GM12878 (cell line): Measurements from ENCODE around the gene NOCT. TPM values are rescaled to one million over a fixed set of nuclear protein-coding genes. Genes with fewer than 3 reads are reported as not detected.

ENCODE experiments used
- ATAC-seq: fragments of 200-7000 bp; cut with Tn5 transposase; 3 replicates; pipeline ENCODE4 v1.9.1; 2020; ENCODE audit warnings: mild to moderate bottlenecking, moderate library complexity
- BruUV-seq: library from RNA; stranded (reverse); fragments of 400-500 nt; replicated peaks from 2 replicates; lab custom pipeline; 2021; lab: Mats Ljungman, UMichigan
- CTCF ChIA-PET: fragments of 300-600 bp; sonication (Branson Sonifier 250); formaldehyde crosslinking; extraction: SDS; loops from one replicate; lab custom pipeline; 2021; ENCODE audit warnings: inconsistent platforms; lab: Yijun Ruan, JAX
- POLR2A ChIA-PET: fragments of 350-600 bp; formaldehyde crosslinking; extraction: SDS; loops from one replicate; lab custom pipeline; 2021; ENCODE audit warnings: inconsistent platforms; lab: Charles Lee
- RAD21 ChIA-PET: fragments of 300-600 bp; sonication (Branson Sonifier 250); formaldehyde crosslinking; loops from one replicate; lab custom pipeline; 2023; ENCODE audit warnings: antibody characterized with exemption; ENCODE audit not compliant: unreplicated experiment; lab: Charles Lee
- SMC1A ChIA-PET: fragments of 300-600 bp; sonication (Branson Sonifier 250); formaldehyde crosslinking; loops from one replicate; lab custom pipeline; 2023; ENCODE audit not compliant: unreplicated experiment, uncharacterized antibody; lab: Charles Lee
- DNase-seq: peaks from one replicate; pipeline ENCODE4 v3.0.0-alpha.2; 2011; ENCODE audit warnings: low read depth, low spot score
- FAIRE-seq: peaks from 3 replicates; lab custom pipeline; 2011; peaks lifted over from hg19 to GRCh38; lab: Jason Lieb, UNC
- H2AFZ ChIP-seq: 2 replicates; pipeline ENCODE4 v1.6.0; 2011; ENCODE audit warnings: low read depth, low read length, control low read depth; ENCODE audit not compliant: control insufficient read depth
- H3K27ac ChIP-seq: 2 replicates; pipeline ENCODE4 v1.5.1; 2011; ENCODE audit warnings: control low read depth; ENCODE audit not compliant: control insufficient read depth, insufficient read depth
- H3K27me3 ChIP-seq, 2 experiments: replicated peaks in 1 of 2; 2 replicates each; pipeline versions ENCODE4 v1.6.0 to v1.6.1; 2011; ENCODE audit warnings: low read length in 1 of 2; ENCODE audit not compliant: control insufficient read depth in 2 of 2, insufficient read depth in 2 of 2
- H3K36me3 ChIP-seq, 2 experiments: 2 replicates each; pipeline ENCODE4 v1.5.1; 2011; ENCODE audit warnings: low read length in 1 of 2; ENCODE audit not compliant: control insufficient read depth in 2 of 2, insufficient read depth in 2 of 2
- H3K4me1 ChIP-seq: 2 replicates; pipeline ENCODE4 v1.6.1; 2011; ENCODE audit warnings: mild to moderate bottlenecking, low read length, moderate library complexity, mixed read lengths; ENCODE audit not compliant: control insufficient read depth, insufficient read depth
- H3K4me2 ChIP-seq: 2 replicates; pipeline ENCODE4 v1.6.0; 2011; ENCODE audit warnings: control low read depth; ENCODE audit not compliant: control insufficient read depth, insufficient read depth
- H3K4me3 ChIP-seq: fragments of 200-600 bp; sonication (generic); 2 replicates; pipeline ENCODE4 v1.5.1; 2016
- H3K79me2 ChIP-seq: 2 replicates; pipeline ENCODE4 v1.6.0; 2011; ENCODE audit warnings: low read length; ENCODE audit not compliant: control insufficient read depth, insufficient read depth
- H3K9ac ChIP-seq: 2 replicates; pipeline ENCODE4 v1.8.0; 2011; ENCODE audit warnings: low read length, control low read depth, mixed read lengths; ENCODE audit not compliant: control insufficient read depth, insufficient read depth
- H3K9me3 ChIP-seq: replicated peaks from 3 replicates; pipeline ENCODE4 v1.5.1; 2011; ENCODE audit warnings: mild to moderate bottlenecking, low read length; ENCODE audit not compliant: control insufficient read depth, insufficient read depth
- H4K20me1 ChIP-seq: 2 replicates; pipeline ENCODE4 v1.6.0; 2011; ENCODE audit not compliant: control insufficient read depth, insufficient read depth
- BCL11A ChIP-seq: IDR thresholded peaks from 2 replicates; pipeline ENCODE4 v1.6.1; 2011; ENCODE audit warnings: low read depth, low read length
- MEF2A ChIP-seq: IDR thresholded peaks from 2 replicates; pipeline ENCODE4 v1.6.1; 2011; ENCODE audit warnings: low read depth, mild to moderate bottlenecking, low read length, moderate library complexity; ENCODE audit not compliant: insufficient read depth
- MTA2 ChIP-seq: fragments of 450-650 bp; IDR thresholded peaks from 2 replicates; pipeline ENCODE4 v1.6.1; 2016; ENCODE audit warnings: low read depth, mild to moderate bottlenecking, moderate library complexity
- POLR2AphosphoS2 ChIP-seq: IDR thresholded peaks from 2 replicates; pipeline ENCODE4 v1.6.1; 2011; ENCODE audit warnings: low read depth, mild to moderate bottlenecking, low read length, improper control_type of control experiment, moderate library complexity
- SMC3 ChIP-seq: IDR thresholded peaks from 2 replicates; pipeline ENCODE4 v1.6.1; 2011; ENCODE audit warnings: low read length, improper control_type of control experiment, borderline replicate concordance
- WGBS: methylation state at CpG from one replicate; pipeline ENCODE4 v1.1.6; 2016; ENCODE audit warnings: low lambda C conversion rate; ENCODE audit not compliant: insufficient replicate concordance, insufficient coverage; ENCODE audit errors: missing lambda C conversion rate; 5-methylcytosine and 5-hydroxymethylcytosine counted together
- in situ Hi-C: fragments of 300-500 bp; cut with MboI; formaldehyde crosslinking; loops from 9 replicates; pipeline ENCODE4 v1.14.3; 2018; ENCODE audit warnings: mixed read lengths
- intact Hi-C: fragments of 100-400 bp; cut with micrococcal nuclease; formaldehyde crosslinking; loops from one replicate; pipeline ENCODE4 v1.14.2; 2022; ENCODE audit not compliant: unreplicated experiment
- polyA plus RNA-seq, 11 experiments: library from polyadenylated mRNA; depleted of rRNA in 4 of 11; unstranded in 6 of 11; stranded (reverse) in 5 of 11; fragments of >200 nt; fragmentation: Nextera tagmentation in 4 of 11; fragmentation: Illumina TruSeq in 1 of 11; extraction: Ambion mirVana in 4 of 11; extraction: Trizol in 1 of 11; gene quantifications; 1 replicate in 1 of 11; 2 replicates in 10 of 11; pipeline versions ENCODE4 v1.2.1 to v1.2.3, GENCODE V29; 2011 to 2016; ENCODE audit warnings: inconsistent platforms in 2 of 11, missing spikeins in 2 of 11, low read depth in 1 of 11
- total RNA-seq, 4 experiments: library from RNA; depleted of rRNA in 3 of 4; stranded (reverse); fragments of >200 nt in 3 of 4; fragmentation: Illumina TruSeq in 1 of 4; extraction: Trizol in 1 of 4; gene quantifications; 2 replicates each; pipeline versions ENCODE4 v1.2.1 to v1.2.3, GENCODE V29; 2013 to 2021
- TF ChIP-seq, protein P1 (sequence below): fragments of 450-650 bp; IDR thresholded peaks from 2 replicates; pipeline ENCODE4 v1.6.1; 2014; ENCODE audit warnings: mild to moderate bottlenecking

Gene NOCT
- total and polyA plus RNA-seq, 10 of the 15 experiments (the other 5 are each of a cell fraction or from before 2014, with no cell fraction given), result 1.4 to 17.6 (median 8.1) TPM

DNA sequence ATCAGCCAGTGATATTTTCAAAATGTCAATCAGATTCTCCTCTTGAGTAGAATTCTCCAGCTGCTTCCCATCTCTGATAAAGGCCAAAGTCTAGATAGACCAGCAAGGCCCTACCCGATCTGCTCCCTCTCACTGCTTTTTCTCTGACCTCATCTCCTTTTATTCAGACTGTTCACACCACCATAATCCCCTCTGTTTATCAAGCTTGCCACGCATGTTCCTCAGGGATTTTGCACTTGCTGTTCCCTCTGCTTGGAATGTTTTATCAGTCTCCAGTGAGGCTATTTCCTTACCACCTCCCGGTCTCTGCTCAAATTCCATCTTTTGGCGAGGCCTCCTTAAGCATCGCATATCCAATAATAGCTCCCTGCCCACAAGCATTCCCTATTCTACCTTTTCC, 20.1 kb downstream of the NOCT start:
- 99% methylated on average over 5 of the region's 5 CpGs for WGBS
- ChIA-PET CTCF (interaction anchor here (0.9 to 2.0 kb wide), 6 partner anchors 10 to 260 kb away, joined by 3 to 5 read pairs (median 4); no protein-coding TSS in a partner anchor), RAD21 (no interaction called here), SMC1A (interaction anchor here (1.1 kb wide), 1 partner anchor 9 kb away, joined by 4 read pairs; no protein-coding TSS in a partner anchor), POLR2A (interaction anchor here (0.6 to 1.0 kb wide), 4 partner anchors 10 to 296 kb away, joined by 3 to 7 read pairs (median 3); no protein-coding TSS in a partner anchor)
- Histone ChIP-seq H3K4me2 (no peak overlapping the region), H3K27me3 (no peaks in the 10 kb centered on the region), H3K9me3 (no peaks in the 10 kb centered on the region), H3K9ac (no peak overlapping the region), H3K36me3 (peaks cover 0 to 6% of the 10 kb centered on the region in 2 experiments; a peak in 3 of 4 replicates), H3K4me1 (0 out of 2 replicates have a peak, but pooled peaks cover 3% of the 10 kb centered on the region), H3K27ac (no peak overlapping the region), H4K20me1 (no peaks in the 10 kb centered on the region; the same call in 1 of the 2 replicates), H3K79me2 (peaks cover 45% of the 10 kb centered on the region), H3K4me3 (no peak overlapping the region), H2AFZ (no peak overlapping the region)
- DNase-seq, result no peak
- in situ Hi-C loops (no loop called here), intact Hi-C loops (loop anchor here (10.0 kb wide), 1 partner anchor 499 kb away; no protein-coding TSS in a partner anchor)
- ATAC-seq, result no peak
- TF ChIP-seq MTA2 (no peak), SMC3 (no peak), POLR2AphosphoS2 (no peak)
- no TSS peak for BruUV-seq
- FAIRE-seq, result no peak

DNA sequence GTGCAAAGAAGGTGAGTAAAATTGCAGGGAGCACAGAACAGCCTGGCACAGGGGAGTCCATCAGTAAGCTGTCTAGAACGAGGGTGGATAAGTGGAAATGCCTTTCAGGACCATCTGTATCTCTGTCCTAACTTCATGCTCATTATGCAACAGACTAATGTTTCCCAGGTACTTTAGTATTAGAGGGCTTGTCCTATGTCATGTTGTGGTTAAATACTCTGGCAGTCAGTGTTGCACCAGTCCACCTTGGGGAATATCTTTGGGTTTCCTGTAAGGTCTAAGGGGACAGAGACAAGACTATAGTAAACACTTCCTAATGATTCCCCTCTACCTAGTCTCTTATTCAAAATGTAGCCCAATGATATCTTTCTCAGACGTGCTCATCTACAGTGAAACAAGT, 21.3 kb downstream of the NOCT start:
- POLR2A ChIA-PET, result no interaction called here
- SMC1A ChIA-PET, result no interaction called here
- no peak for ATAC-seq
- CTCF ChIA-PET, result interaction anchor here (1.4 to 2.0 kb wide), 2 partner anchors 12 to 259 kb away, joined by 4 to 5 read pairs; no protein-coding TSS in a partner anchor
- Histone ChIP-seq H3K4me1 (0 out of 2 replicates have a peak, but pooled peaks cover 3% of the 10 kb centered on the region), H3K9me3 (no peaks in the 10 kb centered on the region), H3K27ac (no peak overlapping the region), H3K27me3 (no peaks in the 10 kb centered on the region), H3K36me3 (peaks cover 0 to 6% of the 10 kb centered on the region in 2 experiments; a peak in 3 of 4 replicates), H3K4me3 (no peak overlapping the region), H2AFZ (no peak overlapping the region), H3K79me2 (peaks cover 36% of the 10 kb centered on the region), H3K4me2 (no peak overlapping the region), H3K9ac (no peak overlapping the region), H4K20me1 (no peaks in the 10 kb centered on the region; the same call in 1 of the 2 replicates)
- 43% methylated on average over 2 of the region's 2 CpGs for WGBS
- TF ChIP-seq, protein P1, sequence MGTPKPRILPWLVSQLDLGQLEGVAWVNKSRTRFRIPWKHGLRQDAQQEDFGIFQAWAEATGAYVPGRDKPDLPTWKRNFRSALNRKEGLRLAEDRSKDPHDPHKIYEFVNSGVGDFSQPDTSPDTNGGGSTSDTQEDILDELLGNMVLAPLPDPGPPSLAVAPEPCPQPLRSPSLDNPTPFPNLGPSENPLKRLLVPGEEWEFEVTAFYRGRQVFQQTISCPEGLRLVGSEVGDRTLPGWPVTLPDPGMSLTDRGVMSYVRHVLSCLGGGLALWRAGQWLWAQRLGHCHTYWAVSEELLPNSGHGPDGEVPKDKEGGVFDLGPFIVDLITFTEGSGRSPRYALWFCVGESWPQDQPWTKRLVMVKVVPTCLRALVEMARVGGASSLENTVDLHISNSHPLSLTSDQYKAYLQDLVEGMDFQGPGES, result no peak
- TF ChIP-seq BCL11A (no peak), MEF2A (no peak), MTA2 (no peak)
- no TSS peak for BruUV-seq
- in situ Hi-C loops, result no loop called here
- intact Hi-C loops, result loop anchor here (10.0 kb wide), 1 partner anchor 498 kb away; no protein-coding TSS in a partner anchor
- no peak for DNase-seq
- no peak for FAIRE-seq
- RAD21 ChIA-PET, result no interaction called here
